Activated CD4-positive, alpha-beta T cell treated with anti-CD3 and anti-CD28 coated beads for 24 hours (primary cell): ENCODE measurements around the gene MYO10.
"Not testable (repeated sequence)": the region's sequence is repeated elsewhere in the genome, so short reads cannot be mapped to it uniquely, and the experiment has no call there.

Experiments
- DNase-seq, 2 donors: peaks; one replicate each; pipeline ENCODE4 v3.0.0-alpha.2; 2020; ENCODE audit warnings: low read depth in 2 of 2

MYO10 gene

DNA sequence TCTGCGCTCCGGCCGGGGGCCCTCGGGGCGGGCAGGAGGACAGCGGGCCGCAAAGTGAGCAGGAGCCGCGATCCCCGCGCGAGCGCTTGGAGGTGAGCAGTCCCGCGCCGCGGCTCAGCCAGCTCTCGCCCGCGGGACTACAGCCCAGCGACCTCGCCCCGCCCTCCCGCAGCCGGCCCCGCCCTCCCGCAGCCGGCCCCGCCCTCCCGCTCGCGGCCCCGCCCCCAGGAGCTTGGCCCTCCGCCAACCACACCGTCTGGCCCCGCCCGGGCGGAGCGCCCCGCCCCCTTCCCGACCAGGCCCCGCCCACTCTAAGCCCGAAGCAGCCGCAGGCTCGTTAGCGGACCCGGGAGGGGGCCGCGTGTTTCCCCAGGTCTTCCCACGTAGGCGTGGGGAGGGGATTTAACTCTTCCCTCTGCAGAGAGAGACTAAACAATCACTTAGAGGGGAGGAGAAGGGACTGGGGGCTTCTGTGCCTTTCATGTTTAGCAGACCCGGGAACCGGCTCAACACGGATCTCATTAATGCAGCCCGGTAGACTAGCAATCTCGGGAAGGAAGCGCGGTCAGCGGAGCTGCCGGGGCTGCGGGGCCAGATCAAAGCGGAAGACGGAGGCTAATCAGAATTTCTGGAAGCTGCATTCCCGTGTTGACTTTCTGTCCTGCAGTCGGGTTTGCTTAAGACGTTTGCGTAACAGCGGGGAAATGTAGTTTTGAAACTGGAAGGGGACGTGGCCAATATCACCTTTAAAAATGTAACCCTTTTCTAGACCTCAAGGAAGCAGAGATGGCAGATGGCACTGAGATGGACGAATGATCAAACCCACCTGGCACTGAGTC lies at the start of gene MYO10:
TSS of gene MYO10 (minus strand) at position 139 of the 839 bp plus-strand sequence. CDS start 480 bp downstream, outside the sequence.
- peak; percentile 30 to 63 for DNase-seq

DNA sequence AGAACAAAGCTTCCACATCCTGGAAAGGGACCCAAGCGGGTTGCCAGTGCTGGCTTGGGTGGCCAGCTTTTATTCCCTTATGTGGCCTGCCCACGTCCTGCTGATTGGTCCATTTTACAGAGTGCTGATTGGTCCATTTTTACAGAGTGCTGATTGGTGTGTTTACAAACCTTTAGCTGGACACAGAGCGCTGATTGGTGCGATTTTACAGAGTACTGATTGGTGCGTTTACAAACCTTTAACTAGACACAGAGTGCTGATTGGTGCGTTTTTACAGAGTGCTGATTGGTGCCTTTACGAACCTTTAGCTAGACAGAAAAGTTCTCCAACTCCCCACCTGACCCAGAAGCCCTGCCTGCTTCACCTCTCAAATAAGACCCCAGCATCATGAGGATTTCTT lies 49.2 kb upstream of the MYO10 start:
- DNase-seq: not testable (repeated sequence)

DNA sequence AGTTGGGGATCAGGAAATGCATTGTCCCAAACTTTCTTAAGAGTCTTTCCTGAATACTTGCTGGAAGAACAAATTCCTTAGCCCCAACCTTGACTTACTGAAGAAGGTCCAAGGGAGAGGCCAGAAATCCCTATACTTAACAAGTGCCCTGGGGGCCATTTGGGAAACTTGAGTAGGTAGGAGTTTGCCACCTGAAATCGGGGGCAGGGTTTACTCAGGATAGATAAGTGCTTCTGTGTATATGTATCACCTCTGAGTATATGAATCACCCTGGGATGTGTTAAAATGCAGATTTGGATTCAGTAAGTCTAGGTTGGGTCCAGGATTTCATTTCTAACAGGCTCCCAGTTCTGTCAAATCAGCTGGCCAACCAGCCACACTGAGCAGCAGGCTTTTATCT lies 47.9 kb upstream of the MYO10 start:
- DNase-seq: no peak

DNA sequence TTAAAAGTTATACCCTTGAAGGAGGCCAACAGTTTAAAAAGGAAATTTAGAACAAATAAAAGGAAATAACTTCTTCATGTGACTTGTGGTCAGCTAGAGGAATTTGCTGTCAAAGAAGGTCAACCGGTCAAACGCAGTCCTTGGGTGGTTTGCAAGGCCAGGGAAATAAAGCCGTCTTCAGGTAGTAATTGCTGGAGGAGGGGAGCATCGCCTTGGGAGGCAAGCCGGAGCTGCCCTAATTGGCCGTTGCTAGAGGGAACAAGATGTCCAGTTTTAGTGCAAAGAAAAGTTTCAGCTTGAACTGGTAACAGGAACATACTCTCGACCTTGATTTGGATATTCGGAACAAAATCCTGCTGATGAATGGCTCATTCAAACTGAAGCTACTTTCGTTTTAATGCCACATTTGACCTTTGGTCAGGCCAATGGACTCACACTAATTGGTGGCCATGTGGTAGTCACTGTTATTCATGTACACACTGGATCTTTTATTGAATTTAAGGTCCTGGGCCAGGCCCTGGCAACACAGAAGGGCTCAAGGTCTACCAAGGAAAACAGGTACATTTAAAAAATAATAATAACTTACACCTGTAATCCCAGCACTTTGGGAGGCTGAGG lies 47.0 kb upstream of the MYO10 start:
- DNase-seq: no peak

DNA sequence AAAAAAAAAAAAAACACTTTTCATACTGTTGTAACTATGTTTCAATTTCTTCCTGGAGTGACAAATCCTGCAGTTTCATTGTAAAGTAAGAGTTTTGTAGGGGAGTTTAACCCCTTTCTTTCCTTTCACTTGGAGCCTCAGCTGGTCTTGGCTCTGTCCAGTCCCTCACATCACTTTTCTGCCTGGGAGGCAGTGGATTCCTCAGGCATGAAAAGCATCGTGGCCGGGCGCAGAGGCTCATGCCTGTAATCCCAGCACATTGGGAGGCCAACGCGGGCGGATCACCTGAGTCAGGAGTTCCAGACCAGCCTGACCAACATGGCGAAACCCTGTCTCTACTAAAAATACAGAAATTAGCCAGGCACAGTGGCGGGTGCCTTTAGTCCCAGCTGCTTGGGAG lies 45.6 kb upstream of the MYO10 start:
- DNase-seq: no peak

DNA sequence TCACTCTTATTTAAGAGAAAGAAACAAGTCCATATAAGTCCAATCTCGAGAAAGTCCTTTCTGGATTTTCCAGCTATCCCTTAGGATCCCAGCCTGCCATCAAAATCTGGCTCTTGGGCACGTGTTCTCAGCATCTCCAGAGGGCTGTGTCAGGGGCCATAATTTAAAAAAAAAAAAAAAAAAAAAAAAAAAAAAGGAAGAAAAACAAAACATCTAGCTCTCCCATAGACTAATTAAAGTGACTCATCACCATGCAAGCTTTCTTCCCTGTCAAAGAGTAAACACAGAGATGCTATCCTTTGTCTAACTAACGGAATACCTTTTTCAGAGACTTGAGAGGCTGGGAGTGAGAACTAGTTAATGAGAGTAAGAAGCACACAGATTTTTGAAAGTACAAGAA lies 44.9 kb upstream of the MYO10 start:
- DNase-seq: no peak

DNA sequence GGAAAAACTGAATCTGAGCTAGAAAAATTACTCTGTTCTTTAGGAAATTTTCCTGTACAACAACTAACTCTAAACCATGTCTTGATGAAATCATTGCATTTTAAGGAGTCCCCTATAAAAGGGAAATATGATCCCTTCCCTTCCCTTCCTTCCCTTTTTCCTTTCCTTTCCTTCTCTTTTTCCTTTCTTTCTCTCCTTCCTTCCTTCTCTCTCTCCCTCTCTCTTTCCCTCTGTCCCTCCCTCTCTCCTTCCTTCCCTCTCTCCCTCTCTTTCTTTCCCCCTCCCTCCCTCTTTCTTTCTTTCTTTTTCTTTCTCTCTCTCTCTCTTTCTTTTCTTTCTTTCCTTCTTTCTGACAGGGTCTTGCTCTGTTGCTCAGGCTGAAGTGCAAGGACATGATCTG lies 42.2 kb upstream of the MYO10 start:
- DNase-seq: no peak

DNA sequence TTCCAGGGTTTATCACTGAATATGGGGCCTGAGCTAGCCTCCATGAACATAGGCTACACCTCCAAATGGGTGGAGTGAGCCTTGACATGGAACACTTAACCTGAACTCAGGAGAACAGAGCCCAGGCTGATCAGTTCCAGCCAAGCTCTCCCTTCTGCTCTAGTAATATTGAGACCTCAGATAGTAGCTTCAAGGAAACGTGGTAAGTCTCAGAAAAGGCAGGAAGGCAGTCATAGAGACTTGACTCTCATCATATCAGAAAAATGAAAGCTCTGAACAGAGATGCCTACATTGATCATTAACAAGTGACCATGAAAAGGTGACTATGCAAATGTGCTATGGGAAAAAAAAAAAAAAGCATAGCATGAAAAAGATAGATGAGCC lies 40.5 kb upstream of the MYO10 start:
- no peak for DNase-seq

DNA sequence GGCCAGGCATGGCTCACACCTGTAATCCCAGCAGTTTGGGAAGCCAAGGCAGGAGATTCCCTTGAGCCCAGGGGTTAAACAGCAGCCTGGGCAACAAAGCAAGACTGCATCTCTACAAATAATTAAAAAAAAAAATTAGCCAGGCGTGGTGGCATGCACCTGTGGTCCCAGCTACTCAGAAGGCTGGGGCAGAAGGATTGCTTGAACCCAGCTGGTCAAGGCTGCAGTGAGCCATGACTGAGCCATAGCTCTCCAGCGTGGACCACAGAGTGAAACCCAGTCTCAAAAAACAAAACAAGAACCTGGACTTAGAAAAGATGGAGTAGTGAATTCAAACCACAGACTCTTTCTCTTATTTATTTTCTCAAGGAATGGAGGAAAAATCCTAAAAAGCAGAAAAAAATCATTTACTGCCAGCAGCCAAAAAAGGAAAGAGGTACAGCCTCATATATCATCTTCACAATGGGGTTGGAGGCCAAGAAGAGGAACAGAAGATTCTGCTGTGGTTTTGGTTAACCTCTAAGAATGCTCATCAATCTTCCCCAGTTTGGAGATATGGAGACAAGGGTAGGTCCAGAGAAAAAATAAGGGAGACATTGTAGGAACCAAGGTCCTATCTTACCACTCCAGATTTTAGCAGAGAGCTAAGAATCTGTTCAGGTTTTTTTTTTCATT lies 40.0 kb upstream of the MYO10 start:
- DNase-seq: no peak

DNA sequence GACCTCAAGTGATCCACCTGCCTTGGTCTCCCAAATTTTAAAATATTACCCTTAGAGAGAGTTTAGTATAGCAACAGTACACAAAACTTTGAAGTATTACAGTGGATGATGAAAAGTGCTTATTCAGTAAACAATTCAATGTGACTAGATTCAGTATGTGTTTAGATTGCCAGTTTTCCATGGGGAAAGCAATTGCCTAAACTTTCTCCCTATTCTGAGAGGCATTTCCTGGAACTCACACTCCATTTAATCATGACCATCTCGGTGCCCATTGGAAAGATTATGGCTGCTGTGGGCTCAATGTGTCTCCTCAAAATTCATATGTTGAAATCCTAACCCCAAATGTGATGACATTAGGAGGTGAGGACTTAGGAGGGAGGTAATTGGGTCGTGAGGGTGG lies 38.9 kb upstream of the MYO10 start:
- DNase-seq: no peak

DNA sequence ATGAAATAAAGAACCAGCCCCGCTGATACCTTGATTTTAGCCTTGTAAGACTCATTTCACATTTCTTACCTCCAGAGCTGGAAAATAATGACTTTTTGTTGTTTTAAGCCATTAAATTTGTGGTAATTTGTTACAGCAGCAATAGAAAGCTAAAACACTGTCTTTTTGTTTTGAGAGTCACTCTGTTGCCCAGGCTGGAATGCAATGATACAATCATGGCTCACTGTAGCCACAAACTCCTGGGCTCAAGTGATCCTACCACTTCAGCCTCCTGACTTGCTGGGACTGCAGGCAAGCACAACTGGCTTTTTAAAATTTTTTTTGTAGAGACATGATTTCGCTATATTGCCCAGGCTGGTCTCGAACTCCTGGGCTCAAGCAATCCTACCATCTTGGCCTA lies 34.7 kb upstream of the MYO10 start:
- no peak for DNase-seq

DNA sequence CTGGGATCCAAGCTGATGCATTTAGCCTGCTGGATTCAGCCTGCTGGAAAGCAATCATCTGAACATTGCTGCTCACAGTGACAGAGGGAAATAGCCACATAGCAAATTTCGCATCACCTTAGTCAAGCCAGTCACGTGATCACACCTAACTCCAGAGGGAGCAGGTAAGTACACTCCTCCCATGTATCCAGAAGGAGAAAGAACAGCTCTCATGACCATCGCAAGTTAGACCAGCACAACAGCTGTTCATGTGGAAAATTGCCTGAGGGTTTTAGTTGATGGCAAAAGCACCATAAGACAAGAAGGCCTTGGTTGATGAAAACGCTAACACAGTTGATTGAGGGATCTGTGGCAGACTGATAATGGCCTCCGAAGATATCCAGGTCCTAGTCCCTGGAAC lies 34.2 kb upstream of the MYO10 start:
- DNase-seq: no peak

DNA sequence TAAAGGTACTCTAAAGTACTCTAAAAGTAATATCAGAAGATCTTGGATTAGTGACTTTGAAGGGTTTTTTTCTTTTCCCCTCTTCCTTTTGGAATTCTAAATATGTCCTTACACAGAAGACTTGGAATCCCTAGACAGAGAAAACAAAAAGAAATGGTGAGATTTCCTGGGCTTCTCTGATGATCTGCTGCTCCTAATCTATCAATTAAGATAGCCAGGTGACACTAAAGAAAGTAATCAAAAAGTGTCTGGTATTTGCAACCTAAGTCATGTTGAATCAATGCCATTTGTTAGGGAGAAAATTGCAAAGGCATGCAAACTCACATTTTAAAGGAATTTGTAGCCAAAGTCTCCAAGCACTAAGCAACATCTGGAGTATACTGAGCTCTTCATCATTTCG lies 29.5 kb upstream of the MYO10 start:
- no peak for DNase-seq

DNA sequence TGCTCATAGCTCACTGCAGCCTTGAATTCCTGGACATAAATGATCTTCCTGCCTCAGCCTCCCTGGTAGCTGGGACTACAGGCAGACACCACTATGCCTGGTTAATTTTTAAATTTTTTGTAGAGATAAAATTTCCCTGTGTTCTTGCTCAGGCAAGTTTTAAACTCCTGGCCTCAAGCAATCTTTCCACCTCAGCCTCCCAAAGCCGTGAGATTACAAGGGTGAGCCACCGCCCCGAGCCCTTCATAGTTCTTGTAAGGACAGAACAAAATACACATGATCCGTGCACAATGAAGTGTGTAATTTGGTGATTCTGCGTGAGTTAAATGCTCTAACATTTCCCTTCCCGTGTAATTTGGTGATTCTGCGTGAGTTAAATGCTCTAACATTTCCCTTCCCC lies 27.7 kb upstream of the MYO10 start:
- no peak for DNase-seq

DNA sequence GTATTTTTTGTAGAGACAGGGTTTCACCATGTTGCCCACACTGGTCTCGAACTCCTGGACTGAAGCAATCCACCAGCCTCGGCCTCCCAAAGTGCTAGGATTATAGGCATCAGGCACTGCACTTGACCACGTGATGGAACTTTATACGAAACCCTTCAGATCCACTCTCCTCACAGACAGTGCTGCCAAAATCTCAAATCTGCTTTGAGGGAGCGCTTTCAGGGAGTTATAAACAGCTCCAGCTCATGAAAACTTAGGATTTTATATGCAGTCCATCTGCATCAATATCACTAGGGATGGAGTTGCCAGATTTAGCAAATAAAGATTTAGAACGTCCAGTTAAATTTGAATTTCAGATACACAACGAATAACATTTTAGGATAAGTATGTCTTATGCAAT lies 25.0 kb upstream of the MYO10 start:
- no peak for DNase-seq

DNA sequence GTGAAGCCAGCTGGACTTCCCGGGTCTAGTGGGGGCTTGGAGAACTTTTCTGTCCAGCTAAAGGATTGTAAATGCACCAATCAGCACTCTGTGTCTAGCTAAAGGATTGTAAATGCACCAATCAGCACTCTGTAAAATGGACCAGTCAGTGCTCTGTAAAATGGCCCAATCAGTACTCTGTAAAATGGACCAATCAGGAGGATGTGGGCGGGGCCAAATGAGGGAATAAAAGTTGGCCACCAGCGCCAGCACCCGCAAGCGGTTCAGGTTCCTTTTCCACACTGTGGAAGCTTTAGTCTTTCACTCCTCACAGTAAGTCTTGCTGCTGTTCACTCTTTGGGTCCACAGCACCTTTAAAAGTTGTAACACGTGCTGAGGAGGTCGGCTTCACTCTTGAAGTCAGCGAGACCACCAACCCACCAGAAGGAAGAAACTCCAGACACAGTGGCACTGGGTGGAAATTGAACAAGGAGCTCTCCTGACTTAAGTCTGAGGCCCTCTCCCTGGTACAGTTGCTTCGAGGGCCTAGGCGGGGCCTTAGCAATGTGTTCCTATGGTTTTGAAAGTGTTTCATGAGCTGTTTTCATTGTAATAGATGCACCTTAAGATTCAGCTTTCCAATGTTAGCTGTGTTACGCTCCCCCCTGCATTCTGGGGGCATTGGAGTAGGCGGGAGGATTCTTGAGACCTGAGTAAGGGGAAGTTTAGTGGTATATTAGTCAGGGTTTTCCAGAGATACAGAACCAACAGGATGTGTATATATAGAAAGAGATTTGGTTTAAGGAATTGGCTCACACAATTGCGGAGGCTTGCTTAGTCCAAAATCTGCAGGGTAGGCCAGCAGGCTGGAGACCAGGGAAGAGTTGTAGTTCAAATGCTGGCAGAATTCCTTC lies 21.5 kb upstream of the MYO10 start:
- DNase-seq: no peak

DNA sequence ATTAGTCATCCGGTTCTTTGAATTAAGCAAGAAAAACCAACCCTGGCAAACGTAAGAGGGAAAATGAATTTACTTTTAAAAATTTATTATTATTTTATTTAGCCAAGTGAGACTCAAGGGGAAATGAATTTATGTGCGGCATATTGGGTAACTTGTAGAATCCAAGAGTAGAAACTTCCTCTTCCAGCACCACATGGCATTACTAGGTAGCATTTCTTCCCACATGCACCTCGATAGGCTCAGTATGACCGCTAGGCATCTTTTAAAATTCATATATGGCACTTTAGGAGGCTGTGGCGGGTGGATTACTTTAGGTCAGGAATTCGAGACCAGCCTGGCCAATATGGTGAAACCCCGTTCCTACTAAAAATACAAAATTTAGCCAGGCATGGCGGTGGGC lies 17.6 kb upstream of the MYO10 start:
- no peak for DNase-seq

DNA sequence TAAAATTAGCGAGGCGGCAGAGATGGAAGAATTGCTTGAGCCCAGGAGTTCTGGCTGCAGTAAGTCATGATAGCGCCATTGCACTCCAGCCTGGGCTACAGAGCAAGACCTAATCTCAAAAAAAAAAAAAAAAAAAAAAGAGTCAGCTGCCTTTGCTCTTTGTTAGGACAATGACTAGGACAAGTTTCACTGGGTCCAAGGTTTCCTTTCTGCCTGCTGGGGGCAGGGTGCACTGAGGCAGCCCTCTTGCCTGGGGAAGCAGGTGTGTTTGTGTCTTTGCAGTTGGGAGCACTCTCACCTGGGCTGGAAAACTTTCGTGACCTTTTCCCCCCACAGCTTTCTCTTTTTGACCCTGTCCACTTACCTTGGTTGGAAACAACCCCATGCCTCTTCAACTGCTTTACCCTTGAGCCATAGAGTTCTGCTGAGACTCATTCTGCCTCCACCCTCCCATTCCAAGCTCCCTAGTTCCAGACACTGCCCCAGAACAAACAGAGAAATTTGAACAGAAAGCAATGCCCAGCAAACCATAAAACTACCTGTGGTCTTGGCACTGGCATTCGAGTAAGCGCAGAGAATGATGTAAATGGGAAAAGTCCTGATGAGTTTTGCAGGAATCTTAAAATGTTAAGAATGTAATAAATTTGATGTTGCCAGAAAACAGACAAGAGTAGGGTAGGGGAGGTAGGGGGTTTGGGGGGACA lies 17.0 kb upstream of the MYO10 start:
- DNase-seq: no peak

DNA sequence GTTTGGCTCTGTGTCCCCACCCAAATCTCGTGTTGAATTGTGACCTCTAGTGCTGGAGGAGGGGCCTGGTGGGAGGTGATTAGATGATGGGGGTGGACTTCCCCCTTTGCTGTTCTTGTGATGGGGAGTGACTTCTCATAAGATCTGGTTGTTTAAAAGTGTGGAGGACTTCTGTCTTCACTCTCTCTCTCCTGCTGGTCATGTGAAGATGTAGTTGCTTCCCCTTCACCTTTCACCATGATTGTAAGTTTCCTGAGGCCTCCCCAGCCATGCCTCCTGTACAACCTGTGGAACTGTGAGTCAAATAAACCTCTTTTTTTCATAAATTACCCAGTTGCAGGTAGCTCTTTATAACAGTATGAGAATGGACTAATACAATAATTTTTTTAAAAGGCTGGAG lies 10.6 kb upstream of the MYO10 start:
- DNase-seq: no peak

DNA sequence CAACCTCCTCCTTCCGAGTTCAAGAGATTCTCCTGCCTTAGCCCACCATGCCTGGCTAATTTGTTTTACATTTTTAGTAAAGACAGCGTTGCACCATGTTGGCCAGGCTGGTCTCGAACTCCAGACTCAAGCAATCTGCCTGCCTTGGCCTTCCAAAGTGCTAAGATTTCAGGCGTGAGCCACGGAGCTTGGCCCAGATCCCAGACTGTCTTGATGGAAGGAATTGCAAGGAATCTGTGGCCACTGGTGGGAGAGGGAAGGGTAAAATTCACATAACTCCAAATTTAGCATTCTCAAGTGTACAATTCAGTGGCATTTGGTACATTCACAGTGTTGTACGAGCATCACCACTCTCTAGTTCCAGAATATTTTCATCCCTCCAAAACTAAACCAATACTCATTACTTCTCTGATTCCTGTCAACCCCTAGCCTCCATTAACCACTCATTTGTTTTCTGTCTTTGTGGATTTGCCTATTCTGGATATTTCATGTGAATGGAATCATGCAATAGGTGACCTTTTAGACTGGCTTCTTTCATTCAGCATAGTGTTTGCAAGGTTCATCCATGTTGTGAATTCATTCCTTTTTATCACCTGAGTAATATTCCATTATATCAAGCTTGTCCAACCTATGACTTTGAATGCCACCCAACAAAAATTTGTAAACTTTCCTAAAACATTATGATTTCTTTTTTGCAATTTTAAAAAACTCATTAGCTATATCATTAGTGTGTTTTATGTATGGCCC lies 8.9 kb upstream of the MYO10 start:
- no peak for DNase-seq
